NT2/D1 (cell line): ENCODE measurements around the gene ADORA2A.

Experiments used
- SUZ12 ChIP-seq: IDR thresholded peaks from 2 replicates; pipeline ENCODE4 v1.6.1; 2011; ENCODE audit not compliant: insufficient read length, insufficient read depth; ENCODE audit errors: extremely low read depth
- ZNF274 ChIP-seq: IDR thresholded peaks from 2 replicates; pipeline ENCODE4 v1.6.1; 2011; ENCODE audit warnings: mild to moderate bottlenecking, low read depth, low read length

DNA sequence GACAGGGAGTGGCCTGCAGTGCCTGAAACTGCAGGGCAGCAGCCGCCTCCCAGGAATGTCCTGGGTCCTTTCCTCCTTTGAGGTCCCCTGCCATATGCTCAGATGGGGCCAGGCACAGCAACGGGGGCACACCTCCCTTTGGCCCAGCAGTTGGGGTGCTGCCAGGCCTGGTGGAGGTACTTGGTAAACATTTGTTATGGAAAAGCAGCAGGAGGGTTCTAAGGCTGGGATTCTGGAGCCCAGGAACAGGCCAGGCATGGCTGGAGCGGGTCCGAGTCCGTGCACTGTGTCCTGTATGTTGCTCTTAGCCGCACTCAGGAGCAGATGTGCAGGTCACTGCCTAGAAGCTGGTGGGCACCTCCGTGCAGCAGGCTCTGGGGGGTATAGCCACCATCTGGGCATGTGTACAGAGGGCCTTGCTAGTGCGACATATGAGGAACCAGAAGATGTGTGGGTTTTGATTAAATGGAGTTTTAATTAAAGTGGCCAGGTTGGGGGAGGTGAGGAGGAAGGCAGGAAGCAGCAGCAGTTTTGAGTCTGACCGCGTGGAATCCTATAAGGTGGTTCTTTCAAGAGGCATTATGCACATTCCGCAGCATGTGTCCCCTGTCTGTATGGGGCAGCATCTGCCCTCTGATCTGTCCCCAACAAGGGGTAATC, 1.5 kb downstream of the ADORA2A start:
- no peak for TF ChIP-seq SUZ12
- no peak for TF ChIP-seq ZNF274
